Left kidney (tissue), 2 donors: ENCODE results near the gene ODAD3. TPM values are rescaled to one million over a fixed set of nuclear protein-coding genes. Genes with fewer than 3 reads are reported as not detected.
A peak's percentile ranks its signal among the peaks of the same experiment; 100 is the strongest.
"Not testable (repeated sequence)": the region's sequence is repeated elsewhere in the genome, so short reads cannot be mapped to it uniquely, and the experiment has no call there.

Experiments used
- DNase-seq: peaks from one replicate; pipeline ENCODE4 v3.0.0-alpha.2; 2013
- polyA plus RNA-seq: library from polyadenylated mRNA; unstranded; fragments of 120-200 nt; gene quantifications from one replicate; pipeline ENCODE4 v1.2.1, GENCODE V29; 2013; ENCODE audit not compliant: insufficient read length

The ODAD3 gene
- polyA plus RNA-seq, 1 donor = 1.4 TPM

- DNase-seq = no peak
Observed at GRCh38 chr19:11405846-11406643, 28.9 kb downstream of the ODAD3 start.

- DNase-seq = no peak
Observed at GRCh38 chr19:11404588-11405222, 30.2 kb downstream of the ODAD3 start.

GRCh38 chr19:11401808-11402543, 32.9 kb downstream of the ODAD3 start:
- no peak for DNase-seq

GRCh38 chr19:11400798-11401197, 34.1 kb downstream of the ODAD3 start:
- DNase-seq = no peak

- no peak for DNase-seq
Observed at GRCh38 chr19:11399667-11400066, 35.3 kb downstream of the ODAD3 start.

- no peak for DNase-seq
Observed at GRCh38 chr19:11397089-11397610, 37.8 kb downstream of the ODAD3 start.

- DNase-seq = no peak
Observed at GRCh38 chr19:11390933-11391680, 43.8 kb downstream of the ODAD3 start.

GRCh38 chr19:11390359-11390758, 44.6 kb downstream of the ODAD3 start:
- DNase-seq = no peak

GRCh38 chr19:11387162-11388034, 47.5 kb downstream of the ODAD3 start:
- no peak for DNase-seq

GRCh38 chr19:11384778-11385129, 50.2 kb downstream of the ODAD3 start:
- no peak for DNase-seq

- DNase-seq = no peak
Observed at GRCh38 chr19:11383706-11384048, 51.2 kb downstream of the ODAD3 start.

GRCh38 chr19:11382898-11383705, 51.8 kb downstream of the ODAD3 start:
- no peak for DNase-seq

GRCh38 chr19:11380653-11381537, 54.0 kb downstream of the ODAD3 start:
- DNase-seq = peak; percentile 97

- no peak for DNase-seq
Observed at GRCh38 chr19:11379857-11380350, 55.0 kb downstream of the ODAD3 start.

- DNase-seq = not testable (repeated sequence)
Observed at GRCh38 chr19:11379269-11379845, 55.6 kb downstream of the ODAD3 start.

- DNase-seq = no peak
Observed at GRCh38 chr19:11378319-11379189, 56.4 kb downstream of the ODAD3 start.

GRCh38 chr19:11377756-11378155, 57.2 kb downstream of the ODAD3 start:
- no peak for DNase-seq

GRCh38 chr19:11377237-11377636, 57.7 kb downstream of the ODAD3 start:
- no peak for DNase-seq
